Retinal pigment epithelial cell (primary cell): ENCODE data around the gene ABCD4.

Source experiments
- DNase-seq: peaks from one replicate; pipeline ENCODE4 v3.0.0-alpha.2; 2010; ENCODE audit warnings: low read depth
- H3K4me3 ChIP-seq: 2 replicates; pipeline ENCODE4 v1.5.1; 2011; ENCODE audit warnings: mild to moderate bottlenecking, low read length, control low read depth, moderate library complexity
- TF ChIP-seq, protein P1 (sequence below): conservative IDR thresholded peaks from 2 replicates; pipeline ENCODE4 v1.5.1; 2011; ENCODE audit warnings: low read depth, low read length, control low read depth, inconsistent platforms

The ABCD4 gene

DNA sequence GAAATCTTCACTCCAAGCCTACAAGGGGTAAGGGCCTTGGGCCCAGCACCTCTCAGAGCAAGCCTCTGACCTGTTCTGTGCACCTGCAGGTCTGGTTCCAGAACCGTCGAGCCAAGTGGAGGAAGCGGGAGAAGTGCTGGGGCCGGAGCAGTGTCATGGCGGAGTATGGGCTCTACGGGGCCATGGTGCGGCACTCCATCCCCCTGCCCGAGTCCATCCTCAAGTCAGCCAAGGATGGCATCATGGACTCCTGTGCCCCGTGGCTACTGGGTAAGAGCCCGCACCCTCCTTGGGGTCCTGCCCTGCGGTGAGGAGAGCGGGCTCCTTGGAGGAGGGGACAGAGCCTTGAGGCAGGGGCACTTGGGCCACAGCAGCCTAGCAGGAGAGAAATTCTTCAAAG lies 43.2 kb downstream of the ABCD4 start:
- TF ChIP-seq, protein P1, sequence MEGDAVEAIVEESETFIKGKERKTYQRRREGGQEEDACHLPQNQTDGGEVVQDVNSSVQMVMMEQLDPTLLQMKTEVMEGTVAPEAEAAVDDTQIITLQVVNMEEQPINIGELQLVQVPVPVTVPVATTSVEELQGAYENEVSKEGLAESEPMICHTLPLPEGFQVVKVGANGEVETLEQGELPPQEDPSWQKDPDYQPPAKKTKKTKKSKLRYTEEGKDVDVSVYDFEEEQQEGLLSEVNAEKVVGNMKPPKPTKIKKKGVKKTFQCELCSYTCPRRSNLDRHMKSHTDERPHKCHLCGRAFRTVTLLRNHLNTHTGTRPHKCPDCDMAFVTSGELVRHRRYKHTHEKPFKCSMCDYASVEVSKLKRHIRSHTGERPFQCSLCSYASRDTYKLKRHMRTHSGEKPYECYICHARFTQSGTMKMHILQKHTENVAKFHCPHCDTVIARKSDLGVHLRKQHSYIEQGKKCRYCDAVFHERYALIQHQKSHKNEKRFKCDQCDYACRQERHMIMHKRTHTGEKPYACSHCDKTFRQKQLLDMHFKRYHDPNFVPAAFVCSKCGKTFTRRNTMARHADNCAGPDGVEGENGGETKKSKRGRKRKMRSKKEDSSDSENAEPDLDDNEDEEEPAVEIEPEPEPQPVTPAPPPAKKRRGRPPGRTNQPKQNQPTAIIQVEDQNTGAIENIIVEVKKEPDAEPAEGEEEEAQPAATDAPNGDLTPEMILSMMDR: no peak
- no peak for DNase-seq
- H3K4me3 ChIP-seq: no peak overlapping the region

DNA sequence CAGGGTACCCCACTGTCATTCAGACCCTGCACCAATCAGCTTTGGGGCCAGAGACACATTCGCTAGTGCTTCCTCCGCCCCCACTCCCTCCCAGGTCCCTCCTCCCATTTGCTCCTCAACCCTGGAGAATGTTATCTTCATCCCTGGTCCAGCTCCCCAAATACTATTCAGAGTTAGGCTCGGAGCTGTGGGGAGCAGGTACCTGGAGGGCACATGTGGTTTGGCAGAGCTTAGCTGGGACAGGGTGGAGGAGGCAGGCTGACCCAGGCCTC lies 44.0 kb downstream of the ABCD4 start:
- no peak for DNase-seq
- TF ChIP-seq, protein P1: no peak
- H3K4me3 ChIP-seq: no peak overlapping the region

DNA sequence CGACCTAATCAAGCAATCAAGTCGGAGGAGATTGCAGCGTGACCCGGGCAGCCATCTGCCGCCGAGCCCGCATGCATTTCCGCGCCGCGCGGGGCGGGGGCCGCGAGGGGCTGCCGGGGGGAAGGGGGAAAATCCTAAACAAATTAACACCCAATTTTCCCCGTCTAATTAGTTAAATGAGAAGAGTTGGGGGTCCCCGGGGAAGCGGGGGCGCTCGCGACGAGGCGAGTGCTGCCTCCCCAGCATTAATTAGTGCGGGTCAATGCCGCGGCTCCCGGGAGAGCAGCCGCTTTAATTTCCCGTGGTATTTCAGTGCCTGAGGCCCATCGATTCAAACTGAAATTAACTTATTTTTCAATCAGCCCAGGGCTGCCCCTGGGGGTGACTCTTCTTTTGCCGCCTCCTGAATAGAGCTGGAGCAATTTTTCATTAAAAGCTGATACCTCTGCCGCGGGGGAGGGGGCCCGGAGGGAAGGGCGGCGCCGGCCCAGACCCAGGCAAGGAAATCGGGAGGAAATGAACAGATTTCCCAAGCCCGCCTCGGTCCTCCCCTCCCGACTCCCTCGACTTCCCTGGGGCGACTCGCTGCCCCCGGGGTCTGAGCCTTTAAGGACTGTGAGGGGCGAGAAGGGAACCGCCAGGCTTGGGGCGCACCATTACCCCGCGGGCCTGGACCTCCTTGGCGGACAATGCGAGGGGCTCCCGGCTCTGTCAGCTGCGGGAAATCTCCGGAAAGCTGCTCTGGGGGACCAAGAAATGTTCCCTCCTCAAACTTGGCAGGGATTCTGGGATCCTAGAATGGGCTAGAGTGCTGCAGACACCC lies 44.6 kb downstream of the ABCD4 start:
- TF ChIP-seq, protein P1: no peak
- H3K4me3 ChIP-seq: peak overlapping the region; percentile 66
- DNase-seq: no peak

DNA sequence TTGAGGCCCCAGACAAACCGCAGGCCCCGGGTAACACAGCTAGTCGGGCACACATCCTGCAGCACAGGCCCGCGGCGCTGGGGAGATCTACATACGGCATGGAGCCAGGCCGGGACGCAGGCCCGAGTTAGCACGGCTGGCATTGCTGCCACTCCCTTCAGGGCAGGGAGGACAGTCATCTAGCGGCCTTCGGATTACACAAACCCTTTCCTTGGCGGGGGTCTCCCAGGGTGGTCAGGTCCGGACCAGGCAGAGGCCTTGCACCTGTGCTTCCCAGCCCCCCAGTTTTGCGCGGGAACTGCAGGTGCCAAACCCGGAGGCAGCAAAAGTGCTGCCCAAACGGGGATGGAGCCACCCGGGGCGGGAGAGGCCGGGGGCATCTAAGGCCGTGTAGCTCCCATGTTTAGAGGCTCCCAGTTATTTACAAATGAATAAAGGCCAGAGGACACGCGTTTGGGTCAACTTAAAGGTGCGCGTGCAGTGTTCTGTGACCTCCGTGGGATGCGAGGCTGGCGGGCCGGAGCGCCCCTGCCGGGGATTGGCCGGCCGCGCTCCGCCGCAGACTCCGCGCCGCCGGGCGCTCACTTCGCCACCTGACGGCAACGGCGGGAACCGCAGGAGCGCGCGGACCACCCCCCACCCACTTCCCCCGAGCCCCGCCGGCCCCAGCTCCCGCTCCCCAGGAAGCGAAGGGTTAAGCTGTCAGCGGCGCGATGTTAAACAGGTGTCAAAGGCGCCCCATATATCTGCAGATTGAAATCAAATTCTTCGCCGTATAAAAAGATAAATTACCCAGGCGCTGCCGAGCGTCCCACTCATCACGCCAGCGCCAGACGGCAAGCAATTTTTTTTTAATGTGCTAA lies 45.4 kb downstream of the ABCD4 start:
- TF ChIP-seq, protein P1: peak; percentile 69
- peak overlapping the region; percentile 66 for H3K4me3 ChIP-seq
- DNase-seq: no peak

DNA sequence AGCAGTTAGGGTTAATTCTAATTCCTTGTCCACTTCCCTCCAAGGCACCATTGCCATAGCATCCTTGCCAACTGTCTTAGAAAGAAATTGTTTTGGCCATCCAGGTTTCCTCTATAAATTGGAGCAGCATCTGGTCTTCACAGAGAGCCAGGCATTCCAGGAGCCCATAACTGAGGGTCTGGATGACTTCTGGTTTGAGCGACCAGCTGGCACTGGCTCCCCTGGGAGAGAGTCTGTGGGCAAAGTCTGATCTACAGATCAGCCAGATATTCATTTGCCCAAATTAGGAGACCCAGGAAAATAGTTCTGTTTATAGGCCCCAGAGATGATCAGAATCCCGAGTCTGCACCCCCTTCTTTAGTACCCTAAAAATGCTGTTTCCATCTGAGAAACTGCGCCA lies 47.5 kb downstream of the ABCD4 start:
- TF ChIP-seq, protein P1: no peak
- DNase-seq: no peak
- no peak overlapping the region for H3K4me3 ChIP-seq

DNA sequence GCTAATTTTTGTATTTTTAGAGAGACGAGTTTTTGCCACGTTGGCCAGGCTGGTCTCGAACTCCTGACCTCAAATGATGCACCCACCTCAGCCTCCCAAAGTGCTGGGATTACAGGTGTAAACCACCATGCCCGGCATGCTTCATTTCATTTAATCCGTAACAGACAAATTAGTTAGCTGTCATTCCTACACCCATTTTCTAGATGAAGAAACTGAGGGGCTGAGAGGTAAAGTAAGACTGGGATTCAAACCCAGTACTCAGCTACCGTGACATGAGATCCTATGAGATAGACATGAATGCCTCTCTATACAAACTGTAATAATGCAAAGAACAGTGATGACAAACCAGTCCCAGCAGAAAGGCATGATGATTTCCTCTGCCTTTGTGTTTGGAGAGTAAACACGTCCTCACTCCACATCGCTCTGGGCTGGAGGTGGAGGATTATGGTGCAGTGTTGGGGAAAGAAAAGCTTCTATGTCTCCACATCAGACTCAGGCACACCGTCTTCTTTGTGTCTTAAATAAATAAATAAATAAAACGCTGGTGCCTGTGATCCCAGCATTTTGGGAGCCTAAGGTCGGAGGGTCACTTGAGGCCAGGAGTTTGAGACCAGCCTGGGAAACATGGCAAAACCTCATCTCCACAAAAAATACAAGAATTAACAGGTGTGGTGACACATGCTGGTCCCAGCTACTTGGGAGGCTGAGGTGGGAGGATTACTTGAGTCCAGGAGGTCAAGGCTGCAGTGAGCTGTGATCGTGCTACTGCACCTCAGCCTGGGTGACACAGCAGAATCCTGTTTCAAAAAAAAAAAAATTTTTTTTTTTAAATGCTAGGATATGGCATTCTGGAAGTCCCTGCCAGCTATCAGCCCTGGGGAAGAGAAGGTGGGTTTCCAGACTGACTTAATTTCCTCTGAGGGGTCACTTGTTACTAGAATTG lies 53.0 kb downstream of the ABCD4 start:
- TF ChIP-seq, protein P1: no peak
- DNase-seq: no peak

More for the DNA sequence above, 53.0 kb downstream of the ABCD4 start:
- no peak overlapping the region for H3K4me3 ChIP-seq
